NCI-H146 treated with DMSO at 0.1 percent for 48 hours (cell line): Measurements from ENCODE around the gene PIR.

ENCODE experiments used
- DNase-seq: peaks from one replicate; lab custom pipeline; 2025; ENCODE audit not compliant: unreplicated experiment; lab: John Stamatoyannopoulos, UW

PIR gene

GRCh38 chrX:15492469-15492868 is 664 bp downstream of the PIR start:
- DNase-seq = no peak

DNA sequence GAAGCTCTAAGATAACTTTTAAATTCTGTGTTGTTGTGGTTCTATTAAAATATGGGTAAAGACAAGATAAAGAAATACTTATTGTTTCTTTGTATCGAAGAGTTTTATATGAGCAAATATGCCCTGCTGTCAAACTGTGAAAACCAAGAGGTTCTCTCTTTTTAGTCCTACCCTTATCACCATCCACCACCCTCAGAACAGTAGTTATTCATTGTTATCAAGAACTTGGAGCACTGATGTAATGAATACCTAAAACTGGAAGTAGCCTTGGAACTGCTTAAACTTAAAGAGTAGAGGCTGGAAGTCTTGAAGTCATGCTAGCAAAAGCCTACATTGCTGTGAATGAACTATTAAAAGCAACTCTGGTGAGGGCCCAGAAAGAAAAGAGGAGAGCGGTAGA is 9.2 kb downstream of the PIR start:
- DNase-seq = no peak

GRCh38 chrX:15475486-15475885 is 17.6 kb downstream of the PIR start:
- DNase-seq = no peak

DNA sequence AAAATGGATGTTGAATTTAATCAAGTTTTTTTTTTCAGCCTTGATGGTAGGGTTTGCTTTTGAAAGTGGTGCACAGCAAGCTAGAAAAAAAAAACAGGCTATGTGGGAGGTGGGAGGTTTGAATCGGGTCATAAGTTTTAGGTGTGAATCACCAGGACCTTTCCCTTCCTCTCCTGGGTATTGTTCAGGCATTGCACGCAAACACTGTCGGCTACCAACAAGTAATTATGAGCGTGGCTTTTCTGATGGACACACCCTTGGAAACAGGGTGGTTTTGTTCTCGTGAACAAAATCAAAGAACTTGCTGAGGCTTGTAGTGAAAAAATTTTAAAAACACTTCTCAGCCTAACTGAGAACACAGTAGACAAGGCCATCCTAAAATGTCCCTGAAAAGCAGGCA is 18.1 kb downstream of the PIR start:
- no peak for DNase-seq

DNA sequence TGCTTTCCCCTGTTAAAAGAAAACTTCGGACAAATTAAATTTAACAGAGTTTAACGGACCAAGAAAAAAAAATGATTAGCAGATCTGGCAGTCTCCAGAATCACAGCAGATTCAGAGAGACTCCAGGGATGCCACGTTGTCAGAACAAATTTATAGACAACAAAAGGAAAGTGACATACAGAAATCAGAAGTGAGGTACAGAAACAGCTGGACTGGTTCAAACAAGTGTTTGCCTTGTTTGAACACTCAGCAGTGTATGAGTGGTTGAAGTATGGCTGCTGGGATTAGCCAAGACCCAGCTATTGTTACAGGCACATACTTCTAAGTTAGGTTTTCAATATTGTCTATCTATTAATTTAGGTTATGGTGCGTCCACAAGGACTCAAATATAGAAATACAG is 19.1 kb downstream of the PIR start:
- DNase-seq = no peak

DNA sequence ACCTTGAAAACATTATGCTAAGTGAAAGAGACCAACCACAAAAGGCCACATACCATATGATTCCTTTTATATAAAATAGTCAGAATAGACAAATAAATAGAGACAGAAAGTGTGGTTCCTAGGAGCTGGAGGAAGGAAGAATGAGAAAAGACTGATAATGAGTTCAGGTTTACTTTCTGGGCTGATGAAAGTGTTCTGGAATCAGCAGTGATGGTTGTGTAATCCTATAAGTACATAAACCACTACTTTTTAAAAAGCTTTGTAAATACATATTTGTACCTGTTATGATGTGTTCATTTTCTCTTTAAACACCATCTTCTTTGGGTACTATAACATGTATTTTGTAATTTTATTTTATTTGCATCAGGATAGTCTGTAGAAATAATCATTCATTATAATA is 20.6 kb downstream of the PIR start:
- DNase-seq = no peak

GRCh38 chrX:15471028-15471427 is 22.1 kb downstream of the PIR start:
- peak; percentile 2 for DNase-seq

DNA sequence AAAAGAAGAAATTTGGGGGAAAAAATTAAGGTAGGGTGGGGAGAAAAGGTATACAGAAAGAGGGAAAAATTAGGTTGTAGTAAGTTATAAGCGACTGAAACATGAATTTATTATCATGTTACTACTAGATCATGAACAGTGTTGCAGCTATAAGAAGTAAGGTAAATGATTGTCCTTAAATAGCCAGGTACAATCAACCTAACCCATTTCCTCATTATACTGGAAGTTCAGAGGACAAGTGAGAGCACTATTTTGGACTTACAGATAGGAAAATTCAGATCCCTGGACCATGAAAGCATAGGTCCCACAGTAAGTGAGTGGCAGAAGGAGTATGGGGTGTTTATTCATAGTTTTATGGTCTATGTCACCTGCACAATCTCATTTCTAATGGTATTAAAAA is 23.5 kb downstream of the PIR start:
- no peak for DNase-seq

DNA sequence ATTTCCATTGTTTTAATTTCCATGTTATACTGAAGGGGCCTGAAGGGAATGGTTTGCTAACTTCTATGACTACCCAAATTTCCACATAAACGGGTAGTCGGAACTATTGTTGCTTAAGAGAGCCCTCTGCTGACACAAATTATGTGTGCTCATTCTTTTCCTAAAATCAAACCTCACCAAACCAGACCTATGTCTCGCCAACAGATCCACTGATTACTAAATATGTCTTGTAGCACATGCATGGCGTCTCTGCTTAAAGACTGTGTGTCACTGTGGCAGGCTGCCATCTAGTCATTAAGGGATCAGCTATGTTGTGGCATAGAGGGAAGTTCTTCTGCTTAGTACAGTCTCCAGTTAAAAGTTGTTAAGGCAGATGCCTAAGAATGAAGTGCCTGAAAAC is 25.1 kb downstream of the PIR start:
- no peak for DNase-seq

- DNase-seq = no peak
These were observed 27.1 kb downstream of the PIR start for GRCh38 chrX:15465896-15466651.

DNA sequence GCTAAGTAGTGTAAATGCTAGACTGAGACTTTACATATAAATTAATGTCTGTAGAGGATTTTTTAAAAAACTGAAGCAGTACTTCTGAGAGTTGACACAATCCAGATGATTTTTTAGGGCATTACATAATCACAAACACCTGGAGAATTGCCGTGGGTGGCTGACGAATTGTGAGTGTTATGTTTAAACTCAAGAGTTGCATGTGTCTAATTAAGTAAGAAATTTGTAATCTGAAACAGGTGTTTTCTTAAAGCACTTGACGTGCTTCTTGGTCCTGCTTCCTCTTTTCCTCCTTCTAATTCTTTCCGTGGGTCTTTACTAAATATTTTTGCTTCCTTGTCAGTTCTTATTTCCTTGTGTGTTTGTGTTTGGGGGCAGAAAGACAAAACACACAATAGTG is 27.8 kb downstream of the PIR start:
- DNase-seq = no peak

DNA sequence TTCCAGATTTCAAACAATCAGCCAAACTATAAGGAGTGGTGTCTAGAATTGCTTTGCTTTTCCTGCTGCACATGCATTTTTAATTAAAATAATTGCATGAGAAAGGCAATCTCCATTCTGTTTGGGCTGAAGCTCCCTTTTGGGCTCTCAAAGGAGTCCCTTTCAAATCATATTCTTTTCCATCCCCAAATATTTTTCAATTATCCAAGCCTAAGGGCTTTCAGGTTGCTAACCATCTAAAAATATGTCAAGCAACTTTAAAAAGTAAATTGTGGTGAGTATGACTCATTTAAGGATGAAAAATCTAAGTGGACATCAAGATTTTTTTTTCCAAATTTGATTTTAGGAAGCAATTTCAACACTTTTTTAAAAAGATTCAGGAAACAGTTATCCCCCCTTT is 28.4 kb downstream of the PIR start:
- DNase-seq = no peak

GRCh38 chrX:15451913-15452312 is 41.2 kb downstream of the PIR start:
- no peak for DNase-seq

- DNase-seq = no peak
These were observed 45.0 kb downstream of the PIR start for GRCh38 chrX:15448010-15448639.

- DNase-seq = no peak
These were observed 51.7 kb downstream of the PIR start for GRCh38 chrX:15441464-15441863.

GRCh38 chrX:15438332-15438731 is 54.8 kb downstream of the PIR start:
- DNase-seq = no peak

- DNase-seq = no peak
These were observed 55.4 kb downstream of the PIR start for GRCh38 chrX:15437724-15438123.

- DNase-seq = no peak
These were observed 57.1 kb downstream of the PIR start for GRCh38 chrX:15435836-15436619.

GRCh38 chrX:15434205-15434604 is 58.9 kb downstream of the PIR start:
- no peak for DNase-seq

DNA sequence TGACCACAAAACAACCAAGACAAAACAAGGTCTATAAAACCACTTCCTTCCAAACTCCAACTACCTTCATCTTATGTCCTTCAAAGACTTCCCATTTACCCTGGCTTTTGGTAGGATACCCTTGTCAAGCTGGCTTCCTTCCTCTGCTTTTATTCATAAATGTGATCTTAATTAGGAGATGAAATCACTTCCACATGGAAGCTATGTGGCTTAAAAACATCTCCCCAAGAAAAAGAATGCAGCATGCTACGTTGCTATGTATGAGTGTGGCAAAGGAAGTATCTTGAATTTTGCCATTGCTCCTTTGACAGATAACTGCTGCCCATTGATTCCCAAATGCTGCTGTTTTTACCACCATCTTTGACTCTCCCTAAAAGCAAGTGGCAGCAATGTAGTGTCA is 62.5 kb downstream of the PIR start:
- no peak for DNase-seq

DNA sequence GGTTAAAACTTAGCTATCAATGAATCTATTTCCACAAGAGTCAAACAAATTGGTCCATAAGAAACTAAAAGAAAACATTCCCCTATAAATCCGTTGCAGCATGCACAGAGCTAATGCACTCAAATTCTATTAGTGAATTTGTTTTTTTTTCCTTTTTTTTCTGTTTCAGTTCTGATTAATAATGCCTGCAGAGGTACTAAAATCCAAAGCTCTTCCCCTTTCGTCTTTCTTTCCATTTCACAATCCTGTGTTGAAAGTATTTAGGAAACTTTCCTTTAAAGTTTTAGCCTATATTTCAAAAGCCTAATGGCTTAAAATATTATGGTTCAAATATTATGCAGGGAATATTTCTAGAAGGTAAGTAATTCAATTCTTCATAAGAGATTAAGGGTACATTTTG is 63.1 kb downstream of the PIR start:
- no peak for DNase-seq

GRCh38 chrX:15425024-15425423 is 68.1 kb downstream of the PIR start:
- no peak for DNase-seq
